Liver (tissue), 9 donors: ENCODE measurements around the gene IGHMBP2. TPM values are rescaled to one million over a fixed set of nuclear protein-coding genes. Genes with fewer than 3 reads are reported as not detected.
A peak's percentile ranks its signal among the peaks of the same experiment; 100 is the strongest.

ENCODE experiments used
- DNase-seq: peaks from one replicate; pipeline ENCODE4 v3.0.0-alpha.2; 2017; ENCODE audit warnings: low spot score
- H3K27ac ChIP-seq, 2 donors: one replicate each; pipeline ENCODE4 v1.7.0; 2013; ENCODE audit warnings: inconsistent platforms in 2 of 2, low read length in 2 of 2, control low read depth in 1 of 2, low read depth in 1 of 2, mild to moderate bottlenecking in 1 of 2
- H3K27me3 ChIP-seq, 4 donors: one replicate each; pipeline versions ENCODE4 v1.6.1 to v1.7.0; 2013; ENCODE audit warnings: low read length in 3 of 4, inconsistent platforms in 1 of 4, mild to moderate bottlenecking in 1 of 4, moderate library complexity in 1 of 4; ENCODE audit not compliant: control insufficient read depth in 4 of 4, insufficient read depth in 4 of 4
- H3K36me3 ChIP-seq, 4 donors: one replicate each; pipeline versions ENCODE4 v1.6.1 to v1.7.0; 2013; ENCODE audit warnings: low read length in 3 of 4, mild to moderate bottlenecking in 3 of 4, low read depth in 1 of 4, moderate library complexity in 1 of 4; ENCODE audit not compliant: control insufficient read depth in 4 of 4, insufficient read depth in 3 of 4
- H3K4me1 ChIP-seq, 4 donors: one replicate each; pipeline versions ENCODE4 v1.6.1 to v1.7.0; 2013; ENCODE audit warnings: low read length in 3 of 4, mild to moderate bottlenecking in 3 of 4, moderate library complexity in 1 of 4; ENCODE audit not compliant: control insufficient read depth in 4 of 4, insufficient read depth in 4 of 4
- H3K4me3 ChIP-seq, 3 donors: one replicate each; pipeline versions ENCODE4 v1.6.1 to v1.7.0; 2013; ENCODE audit warnings: low read length in 3 of 3, control low read depth in 1 of 3, low read depth in 1 of 3, mild to moderate bottlenecking in 1 of 3
- H3K9ac ChIP-seq, 2 donors: one replicate each; pipeline ENCODE4 v1.7.0; 2013; ENCODE audit warnings: low read length in 2 of 2, mild to moderate bottlenecking in 2 of 2, moderate library complexity in 2 of 2, control low read depth in 1 of 2, low read depth in 1 of 2
- H3K9me3 ChIP-seq, 4 donors: one replicate each; pipeline versions ENCODE4 v1.6.1 to v1.7.0; 2013; ENCODE audit warnings: low read length in 3 of 4; ENCODE audit not compliant: control insufficient read depth in 4 of 4
- EGR1 ChIP-seq, 2 donors: IDR thresholded peaks; 2 replicates each; pipeline ENCODE4 v1.6.1; 2016 to 2018; ENCODE audit warnings: antibody characterized with exemption in 2 of 2, low read depth in 2 of 2
- FOXA1 ChIP-seq: IDR thresholded peaks from 2 replicates; pipeline ENCODE4 v1.6.1; 2016; ENCODE audit warnings: antibody characterized with exemption
- GABPA ChIP-seq, 2 donors: IDR thresholded peaks in 1 of 2; conservative IDR thresholded peaks in 1 of 2; 2 replicates each; pipeline ENCODE4 v1.6.1; 2016; ENCODE audit warnings: antibody characterized with exemption in 2 of 2, mild to moderate bottlenecking in 1 of 2, moderate library complexity in 1 of 2
- HNF4A ChIP-seq, 2 donors: conservative IDR thresholded peaks; 2 replicates each; pipeline ENCODE4 v1.6.1; 2016; ENCODE audit warnings: antibody characterized with exemption in 2 of 2, mild to moderate bottlenecking in 2 of 2
- NR2F2 ChIP-seq: IDR thresholded peaks from 2 replicates; pipeline ENCODE4 v1.6.1; 2016; ENCODE audit warnings: antibody characterized with exemption
- RAD21 ChIP-seq, 2 donors: IDR thresholded peaks; 2 replicates each; pipeline ENCODE4 v1.6.1; 2016; ENCODE audit warnings: antibody characterized with exemption in 2 of 2, mild to moderate bottlenecking in 2 of 2
- YY1 ChIP-seq: IDR thresholded peaks from 2 replicates; pipeline ENCODE4 v1.6.1; 2016; ENCODE audit warnings: antibody characterized with exemption, mild to moderate bottlenecking
- WGBS: extraction: QIAGEN DNeasy Blood & Tissue Kit; methylation state at CpG from one replicate; pipeline ENCODE4 v1.1.7; 2013; 5-methylcytosine and 5-hydroxymethylcytosine counted together
- polyA plus RNA-seq, 2 donors: library from polyadenylated mRNA; stranded (reverse) in 1 of 2; unstranded in 1 of 2; fragments of 200-250 nt in 1 of 2; fragments of >200 nt in 1 of 2; fragmentation: Nextera tagmentation in 1 of 2; extraction: Ambion mirVana in 1 of 2; gene quantifications; one replicate each; pipeline versions ENCODE4 v1.2.1 to v1.2.3, GENCODE V29; 2013 to 2015
- total RNA-seq, 2 donors: library from RNA; depleted of rRNA; stranded (reverse); fragments of >200 nt; gene quantifications; one replicate each; pipeline ENCODE4 v1.2.3, GENCODE V29; 2014
- TF ChIP-seq, protein P1 (sequence below): IDR thresholded peaks from 2 replicates; pipeline ENCODE4 v1.6.1; 2016; ENCODE audit warnings: antibody characterized with exemption
- TF ChIP-seq, protein P2 (sequence below): IDR thresholded peaks from 2 replicates; pipeline ENCODE4 v1.6.1; 2016; ENCODE audit warnings: antibody characterized with exemption, mild to moderate bottlenecking
- TF ChIP-seq, protein P3 (sequence below): fragments of 150-350 bp; IDR thresholded peaks from 2 replicates; pipeline ENCODE4 v1.5.1; 2017; ENCODE audit warnings: improper control_type of control experiment, low read depth, low read length; ENCODE audit not compliant: missing input control
- TF ChIP-seq, protein P4 (sequence below): IDR thresholded peaks from 2 replicates; pipeline ENCODE4 v1.6.1; 2016; ENCODE audit warnings: antibody characterized with exemption
- TF ChIP-seq, protein P5 (sequence below): IDR thresholded peaks from 2 replicates; pipeline ENCODE4 v1.6.1; 2016; ENCODE audit warnings: antibody characterized with exemption
- donor health status: healthy.
- donor health status: healthy.
- donor health status: healthy.
- donor health status: healthy.
- donor health status: healthy.

IGHMBP2 gene
- total and polyA plus RNA-seq, 4 donors, result 5.7 to 14.0 (median 7.0) TPM

DNA sequence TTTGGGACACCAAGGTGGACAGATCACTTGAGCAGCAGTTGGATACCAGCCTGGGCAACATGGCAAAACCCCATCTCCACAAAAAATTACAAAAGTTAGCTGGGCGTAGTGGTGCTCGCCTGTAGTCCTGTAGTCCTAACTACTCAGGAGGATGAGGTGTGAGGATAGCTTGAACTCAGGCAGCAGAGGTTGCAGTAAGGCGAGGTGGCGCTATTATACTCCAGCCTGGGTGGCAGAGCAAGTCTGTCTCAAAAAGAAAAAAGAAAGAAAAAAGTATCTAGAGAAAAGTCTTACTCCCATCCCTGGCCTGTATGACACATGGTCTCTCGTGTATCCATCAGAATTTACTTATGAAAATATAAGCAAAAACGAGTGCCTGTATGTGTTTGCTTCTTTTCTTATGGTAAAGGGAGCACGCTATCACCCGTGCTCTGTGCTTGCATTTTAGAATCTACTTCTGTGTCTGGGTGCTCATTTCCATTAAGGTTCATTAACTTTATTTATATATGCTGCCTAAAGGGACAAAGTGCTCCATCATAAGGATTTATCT is 46.6 kb upstream of the IGHMBP2 start:
- H3K4me3 ChIP-seq, result no peak overlapping the region
- 59% methylated on average over 8 of the region's 8 CpGs for WGBS
- H3K27me3 ChIP-seq, result no peaks in the 10 kb centered on the region
- no peak for DNase-seq
- H3K9ac ChIP-seq, result peak overlapping the region in 1 of 2 donors; percentile 20
- peak overlapping the region; percentile 66 to 89 for H3K27ac ChIP-seq
- TF ChIP-seq GABPA (IDR thresholded peaks at IDR 0.05 in 1 of 2, conservative IDR thresholded peaks at IDR 0.05 in 1 of 2) (peak in 1 of 2 donors; percentile 60), YY1 (no peak)
- TF ChIP-seq, protein P1, sequence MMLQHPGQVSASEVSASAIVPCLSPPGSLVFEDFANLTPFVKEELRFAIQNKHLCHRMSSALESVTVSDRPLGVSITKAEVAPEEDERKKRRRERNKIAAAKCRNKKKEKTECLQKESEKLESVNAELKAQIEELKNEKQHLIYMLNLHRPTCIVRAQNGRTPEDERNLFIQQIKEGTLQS, result no peak
- H3K9me3 ChIP-seq, result no peaks in the 10 kb centered on the region
- no peaks in the 10 kb centered on the region for H3K36me3 ChIP-seq
- H3K4me1 ChIP-seq, result peaks cover 11 to 21% (median 18%) of the 10 kb centered on the region in 4 donors

DNA sequence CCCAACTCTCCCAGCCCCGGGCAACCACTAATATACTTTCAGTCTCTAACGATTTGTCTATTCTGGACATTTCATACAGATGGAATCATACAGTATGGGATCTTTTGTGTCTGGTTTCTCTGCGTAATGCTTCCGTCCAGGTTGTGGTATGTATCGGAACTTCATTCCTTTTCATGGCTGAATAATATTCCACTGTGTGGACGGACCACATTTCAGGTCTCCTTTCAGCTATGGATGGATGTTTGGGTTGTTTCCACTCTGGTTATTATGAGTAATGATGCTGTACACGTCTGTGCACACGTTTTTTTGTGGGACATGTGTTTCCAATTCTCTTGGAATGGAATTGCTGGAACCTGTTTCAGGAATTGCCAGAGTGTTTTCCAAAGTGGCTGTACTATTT is 44.6 kb upstream of the IGHMBP2 start:
- peaks cover 11 to 21% (median 18%) of the 10 kb centered on the region in 4 donors for H3K4me1 ChIP-seq
- no peak for DNase-seq
- H3K4me3 ChIP-seq, result no peak overlapping the region
- H3K36me3 ChIP-seq, result no peaks in the 10 kb centered on the region
- peaks cover 0 to 4% (median 1%) of the 10 kb centered on the region in 4 donors for H3K9me3 ChIP-seq
- no peaks in the 10 kb centered on the region for H3K27me3 ChIP-seq
- TF ChIP-seq, protein P2, sequence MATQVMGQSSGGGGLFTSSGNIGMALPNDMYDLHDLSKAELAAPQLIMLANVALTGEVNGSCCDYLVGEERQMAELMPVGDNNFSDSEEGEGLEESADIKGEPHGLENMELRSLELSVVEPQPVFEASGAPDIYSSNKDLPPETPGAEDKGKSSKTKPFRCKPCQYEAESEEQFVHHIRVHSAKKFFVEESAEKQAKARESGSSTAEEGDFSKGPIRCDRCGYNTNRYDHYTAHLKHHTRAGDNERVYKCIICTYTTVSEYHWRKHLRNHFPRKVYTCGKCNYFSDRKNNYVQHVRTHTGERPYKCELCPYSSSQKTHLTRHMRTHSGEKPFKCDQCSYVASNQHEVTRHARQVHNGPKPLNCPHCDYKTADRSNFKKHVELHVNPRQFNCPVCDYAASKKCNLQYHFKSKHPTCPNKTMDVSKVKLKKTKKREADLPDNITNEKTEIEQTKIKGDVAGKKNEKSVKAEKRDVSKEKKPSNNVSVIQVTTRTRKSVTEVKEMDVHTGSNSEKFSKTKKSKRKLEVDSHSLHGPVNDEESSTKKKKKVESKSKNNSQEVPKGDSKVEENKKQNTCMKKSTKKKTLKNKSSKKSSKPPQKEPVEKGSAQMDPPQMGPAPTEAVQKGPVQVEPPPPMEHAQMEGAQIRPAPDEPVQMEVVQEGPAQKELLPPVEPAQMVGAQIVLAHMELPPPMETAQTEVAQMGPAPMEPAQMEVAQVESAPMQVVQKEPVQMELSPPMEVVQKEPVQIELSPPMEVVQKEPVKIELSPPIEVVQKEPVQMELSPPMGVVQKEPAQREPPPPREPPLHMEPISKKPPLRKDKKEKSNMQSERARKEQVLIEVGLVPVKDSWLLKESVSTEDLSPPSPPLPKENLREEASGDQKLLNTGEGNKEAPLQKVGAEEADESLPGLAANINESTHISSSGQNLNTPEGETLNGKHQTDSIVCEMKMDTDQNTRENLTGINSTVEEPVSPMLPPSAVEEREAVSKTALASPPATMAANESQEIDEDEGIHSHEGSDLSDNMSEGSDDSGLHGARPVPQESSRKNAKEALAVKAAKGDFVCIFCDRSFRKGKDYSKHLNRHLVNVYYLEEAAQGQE, result no peak
- TF ChIP-seq GABPA (IDR thresholded peaks at IDR 0.05 in 1 of 2, conservative IDR thresholded peaks at IDR 0.05 in 1 of 2), result no peak
- no peak for TF ChIP-seq YY1
- TF ChIP-seq FOXA1, result no peak
- TF ChIP-seq, protein P3, sequence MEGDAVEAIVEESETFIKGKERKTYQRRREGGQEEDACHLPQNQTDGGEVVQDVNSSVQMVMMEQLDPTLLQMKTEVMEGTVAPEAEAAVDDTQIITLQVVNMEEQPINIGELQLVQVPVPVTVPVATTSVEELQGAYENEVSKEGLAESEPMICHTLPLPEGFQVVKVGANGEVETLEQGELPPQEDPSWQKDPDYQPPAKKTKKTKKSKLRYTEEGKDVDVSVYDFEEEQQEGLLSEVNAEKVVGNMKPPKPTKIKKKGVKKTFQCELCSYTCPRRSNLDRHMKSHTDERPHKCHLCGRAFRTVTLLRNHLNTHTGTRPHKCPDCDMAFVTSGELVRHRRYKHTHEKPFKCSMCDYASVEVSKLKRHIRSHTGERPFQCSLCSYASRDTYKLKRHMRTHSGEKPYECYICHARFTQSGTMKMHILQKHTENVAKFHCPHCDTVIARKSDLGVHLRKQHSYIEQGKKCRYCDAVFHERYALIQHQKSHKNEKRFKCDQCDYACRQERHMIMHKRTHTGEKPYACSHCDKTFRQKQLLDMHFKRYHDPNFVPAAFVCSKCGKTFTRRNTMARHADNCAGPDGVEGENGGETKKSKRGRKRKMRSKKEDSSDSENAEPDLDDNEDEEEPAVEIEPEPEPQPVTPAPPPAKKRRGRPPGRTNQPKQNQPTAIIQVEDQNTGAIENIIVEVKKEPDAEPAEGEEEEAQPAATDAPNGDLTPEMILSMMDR, result no peak
- TF ChIP-seq EGR1 (IDR thresholded peaks at IDR 0.05; ENCODE audit: low read depth in 2 of 2), result no peak
- TF ChIP-seq NR2F2, result no peak
- TF ChIP-seq, protein P4, sequence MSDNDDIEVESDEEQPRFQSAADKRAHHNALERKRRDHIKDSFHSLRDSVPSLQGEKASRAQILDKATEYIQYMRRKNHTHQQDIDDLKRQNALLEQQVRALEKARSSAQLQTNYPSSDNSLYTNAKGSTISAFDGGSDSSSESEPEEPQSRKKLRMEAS, result no peak
- TF ChIP-seq, protein P1, result no peak
- TF ChIP-seq HNF4A (conservative IDR thresholded peaks at IDR 0.05), result no peak
- no peak for TF ChIP-seq RAD21 (IDR thresholded peaks at IDR 0.05)
- TF ChIP-seq, protein P5, sequence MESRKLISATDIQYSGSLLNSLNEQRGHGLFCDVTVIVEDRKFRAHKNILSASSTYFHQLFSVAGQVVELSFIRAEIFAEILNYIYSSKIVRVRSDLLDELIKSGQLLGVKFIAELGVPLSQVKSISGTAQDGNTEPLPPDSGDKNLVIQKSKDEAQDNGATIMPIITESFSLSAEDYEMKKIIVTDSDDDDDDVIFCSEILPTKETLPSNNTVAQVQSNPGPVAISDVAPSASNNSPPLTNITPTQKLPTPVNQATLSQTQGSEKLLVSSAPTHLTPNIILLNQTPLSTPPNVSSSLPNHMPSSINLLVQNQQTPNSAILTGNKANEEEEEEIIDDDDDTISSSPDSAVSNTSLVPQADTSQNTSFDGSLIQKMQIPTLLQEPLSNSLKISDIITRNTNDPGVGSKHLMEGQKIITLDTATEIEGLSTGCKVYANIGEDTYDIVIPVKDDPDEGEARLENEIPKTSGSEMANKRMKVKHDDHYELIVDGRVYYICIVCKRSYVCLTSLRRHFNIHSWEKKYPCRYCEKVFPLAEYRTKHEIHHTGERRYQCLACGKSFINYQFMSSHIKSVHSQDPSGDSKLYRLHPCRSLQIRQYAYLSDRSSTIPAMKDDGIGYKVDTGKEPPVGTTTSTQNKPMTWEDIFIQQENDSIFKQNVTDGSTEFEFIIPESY, result no peak
- WGBS, result 90% methylated on average over 8 of the region's 8 CpGs
- no peak overlapping the region for H3K9ac ChIP-seq
- no peak overlapping the region for H3K27ac ChIP-seq
